ENCODE measurements around the gene ANKRD28. TPM values are rescaled to one million over a fixed set of nuclear protein-coding genes. Genes with fewer than 3 reads are reported as not detected.

ANKRD28 gene
- total RNA-seq, 2 experiments from 2014 or later: 52.9 to 59.9 TPM

DNA sequence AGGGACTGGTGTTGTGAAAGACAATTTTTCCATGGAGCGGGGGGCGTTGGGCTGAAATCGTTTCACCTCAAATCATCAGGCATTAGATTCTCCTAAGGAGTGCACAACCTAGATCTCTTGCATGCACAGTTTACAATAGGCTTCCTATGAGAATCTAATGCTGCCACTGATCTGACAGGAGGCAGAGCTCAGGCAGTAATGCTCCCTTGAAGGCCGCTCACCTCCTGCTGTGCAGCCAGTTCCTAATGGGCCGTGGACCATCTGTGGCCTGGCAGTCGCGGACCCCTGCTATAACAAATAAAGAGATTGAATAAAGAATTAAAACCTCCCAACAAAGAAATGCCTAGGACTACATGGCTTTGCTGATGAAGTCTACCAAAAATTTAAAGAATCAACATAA lies 25.3 kb upstream of the ANKRD28 start:
- Histone ChIP-seq H3K79me2 (ENCODE audit: insufficient read depth, low read depth, low read length) (peaks cover 100% of the 10 kb centered on the region; the same call in 1 of the 2 replicates), H3K9me3 (ENCODE audit: low read length) (no peaks in the 10 kb centered on the region), H2AFZ (ENCODE audit: low read length) (no peak overlapping the region), H3K9me2 (ENCODE audit: insufficient read depth, low read length) (no peaks in the 10 kb centered on the region), H3K4me3 (ENCODE audit: low read depth, low read length, poor library complexity, severe bottlenecking) (no peak overlapping the region), H3K4me1 (ENCODE audit: insufficient read depth, low read length, poor library complexity, severe bottlenecking) (peaks cover 8% of the 10 kb centered on the region), H3K27ac (ENCODE audit: low read depth, low read length, poor library complexity, severe bottlenecking) (no peak overlapping the region), H3K36me3 (ENCODE audit: insufficient read depth, low read length) (no peaks in the 10 kb centered on the region), H3K4me2 (ENCODE audit: low read length) (no peak overlapping the region), H4K20me1 (ENCODE audit: insufficient read depth, low read length) (peaks cover 62% of the 10 kb centered on the region)
- POLR2A ChIA-PET: interaction anchor here (0.7 kb wide), 1 partner anchor 755 kb away, joined by 3 read pairs; no protein-coding TSS in a partner anchor
- TF ChIP-seq, protein P1, sequence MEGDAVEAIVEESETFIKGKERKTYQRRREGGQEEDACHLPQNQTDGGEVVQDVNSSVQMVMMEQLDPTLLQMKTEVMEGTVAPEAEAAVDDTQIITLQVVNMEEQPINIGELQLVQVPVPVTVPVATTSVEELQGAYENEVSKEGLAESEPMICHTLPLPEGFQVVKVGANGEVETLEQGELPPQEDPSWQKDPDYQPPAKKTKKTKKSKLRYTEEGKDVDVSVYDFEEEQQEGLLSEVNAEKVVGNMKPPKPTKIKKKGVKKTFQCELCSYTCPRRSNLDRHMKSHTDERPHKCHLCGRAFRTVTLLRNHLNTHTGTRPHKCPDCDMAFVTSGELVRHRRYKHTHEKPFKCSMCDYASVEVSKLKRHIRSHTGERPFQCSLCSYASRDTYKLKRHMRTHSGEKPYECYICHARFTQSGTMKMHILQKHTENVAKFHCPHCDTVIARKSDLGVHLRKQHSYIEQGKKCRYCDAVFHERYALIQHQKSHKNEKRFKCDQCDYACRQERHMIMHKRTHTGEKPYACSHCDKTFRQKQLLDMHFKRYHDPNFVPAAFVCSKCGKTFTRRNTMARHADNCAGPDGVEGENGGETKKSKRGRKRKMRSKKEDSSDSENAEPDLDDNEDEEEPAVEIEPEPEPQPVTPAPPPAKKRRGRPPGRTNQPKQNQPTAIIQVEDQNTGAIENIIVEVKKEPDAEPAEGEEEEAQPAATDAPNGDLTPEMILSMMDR (conservative IDR thresholded peaks at IDR 0.05; ENCODE audit: low read length): no peak
- no peak for TF ChIP-seq EZH2phosphoT487 (IDR thresholded peaks at IDR 0.05; ENCODE audit: borderline replicate concordance, low read depth, low read length)
- no TSS peak for BruUV-seq (replicated peaks)
- intact Hi-C loops (cut with micrococcal nuclease; ENCODE audit: unreplicated experiment): no loop called here
- CTCF ChIA-PET (ENCODE audit: unreplicated experiment): no interaction called here
- no peak for DNase-seq (ENCODE audit: low spot score)

DNA sequence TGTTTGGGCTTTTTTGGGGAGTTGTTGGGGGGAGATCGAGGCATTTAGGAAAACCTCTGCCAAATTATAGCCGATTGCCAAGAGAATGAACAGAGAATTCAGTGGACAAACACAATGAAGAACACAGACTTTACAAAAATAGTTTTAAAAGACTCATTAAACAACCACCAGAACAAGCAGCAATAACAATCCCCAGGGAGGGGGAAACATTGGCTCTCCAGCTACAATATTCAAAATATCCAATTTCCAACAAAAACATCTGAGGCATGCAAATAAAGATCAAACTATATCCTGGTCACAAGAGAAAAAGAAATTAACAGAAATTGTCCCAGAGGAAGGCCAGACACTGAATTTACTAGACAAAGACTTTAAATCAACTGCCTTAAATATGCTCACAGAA lies 24.5 kb upstream of the ANKRD28 start:
- peaks cover 62% of the 10 kb centered on the region for H4K20me1 ChIP-seq (ENCODE audit: insufficient read depth, low read length)
- no peaks in the 10 kb centered on the region for H3K9me2 ChIP-seq (ENCODE audit: insufficient read depth, low read length)
- H3K4me2 ChIP-seq (ENCODE audit: low read length): no peak overlapping the region
- peaks cover 13% of the 10 kb centered on the region for H3K4me1 ChIP-seq (ENCODE audit: insufficient read depth, low read length, poor library complexity, severe bottlenecking)
- intact Hi-C loops (cut with micrococcal nuclease; ENCODE audit: unreplicated experiment): no loop called here
- DNase-seq (ENCODE audit: low spot score): no peak
- no peaks in the 10 kb centered on the region for H3K36me3 ChIP-seq (ENCODE audit: insufficient read depth, low read length)
- no peak overlapping the region for H3K4me3 ChIP-seq (ENCODE audit: low read depth, low read length, poor library complexity, severe bottlenecking)
- no peak for TF ChIP-seq EZH2phosphoT487 (IDR thresholded peaks at IDR 0.05; ENCODE audit: borderline replicate concordance, low read depth, low read length)
- TF ChIP-seq, protein P1 (conservative IDR thresholded peaks at IDR 0.05; ENCODE audit: low read length): no peak
- H3K79me2 ChIP-seq (ENCODE audit: insufficient read depth, low read depth, low read length): peaks cover 100% of the 10 kb centered on the region; the same call in 1 of the 2 replicates
- H2AFZ ChIP-seq (ENCODE audit: low read length): no peak overlapping the region
- no TSS peak for BruUV-seq (replicated peaks)
- POLR2A ChIA-PET: interaction anchor here (0.7 to 0.9 kb wide), 2 partner anchors 221 to 754 kb away, joined by 3 read pairs; partner anchors contain the start of genes BTD and HACL1
- no peaks in the 10 kb centered on the region for H3K9me3 ChIP-seq (ENCODE audit: low read length)
- CTCF ChIA-PET (ENCODE audit: unreplicated experiment): interaction anchor here (0.8 kb wide), 1 partner anchor 619 kb away, joined by 4 read pairs; no protein-coding TSS in a partner anchor
- no peak overlapping the region for H3K27ac ChIP-seq (ENCODE audit: low read depth, low read length, poor library complexity, severe bottlenecking)

DNA sequence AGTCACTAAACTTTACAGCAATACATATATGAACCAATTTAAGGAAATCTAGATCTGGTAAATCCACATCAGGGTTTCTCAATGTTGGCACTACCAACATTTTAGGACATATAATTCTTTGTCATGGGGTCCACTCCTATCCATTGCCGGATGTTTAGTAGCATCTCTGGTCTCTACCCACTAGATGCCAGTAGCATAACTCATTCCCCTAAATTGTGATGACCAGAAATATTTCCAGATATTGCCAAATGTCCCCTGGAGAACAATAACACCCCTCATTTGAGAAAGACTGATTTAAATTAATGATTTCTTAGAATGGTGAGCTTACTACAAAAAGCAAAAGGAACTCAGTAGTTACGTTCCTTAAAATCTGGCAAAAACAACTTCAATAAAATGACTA lies 23.1 kb upstream of the ANKRD28 start:
- POLR2A ChIA-PET: interaction anchor here (0.6 kb wide), 1 partner anchor 8 kb away, joined by 3 read pairs; no protein-coding TSS in a partner anchor

More for the DNA sequence above, 23.1 kb upstream of the ANKRD28 start:
- no peak overlapping the region for H2AFZ ChIP-seq (ENCODE audit: low read length)
- H4K20me1 ChIP-seq (ENCODE audit: insufficient read depth, low read length): peaks cover 65% of the 10 kb centered on the region
- no peak overlapping the region for H3K4me3 ChIP-seq (ENCODE audit: low read depth, low read length, poor library complexity, severe bottlenecking)
- H3K36me3 ChIP-seq (ENCODE audit: insufficient read depth, low read length): no peaks in the 10 kb centered on the region
- BruUV-seq (replicated peaks): no TSS peak
- no peak overlapping the region for H3K4me2 ChIP-seq (ENCODE audit: low read length)
- intact Hi-C loops (cut with micrococcal nuclease; ENCODE audit: unreplicated experiment): no loop called here
- H3K27ac ChIP-seq (ENCODE audit: low read depth, low read length, poor library complexity, severe bottlenecking): no peak overlapping the region
- H3K9me2 ChIP-seq (ENCODE audit: insufficient read depth, low read length): no peaks in the 10 kb centered on the region
- CTCF ChIA-PET (ENCODE audit: unreplicated experiment): no interaction called here
- DNase-seq (ENCODE audit: low spot score): no peak
- peaks cover 25% of the 10 kb centered on the region for H3K4me1 ChIP-seq (ENCODE audit: insufficient read depth, low read length, poor library complexity, severe bottlenecking)
- no peaks in the 10 kb centered on the region for H3K9me3 ChIP-seq (ENCODE audit: low read length)
- TF ChIP-seq, protein P1 (conservative IDR thresholded peaks at IDR 0.05; ENCODE audit: low read length): no peak
- no peak for TF ChIP-seq EZH2phosphoT487 (IDR thresholded peaks at IDR 0.05; ENCODE audit: borderline replicate concordance, low read depth, low read length)
- H3K79me2 ChIP-seq (ENCODE audit: insufficient read depth, low read depth, low read length): peaks cover 100% of the 10 kb centered on the region
